Psoas muscle (tissue), 8 donors: ENCODE data around the gene CPTP. TPM values are rescaled to one million over a fixed set of nuclear protein-coding genes. Genes with fewer than 3 reads are reported as not detected.

ENCODE experiments used
- ATAC-seq, 4 donors: fragments of 200-7000 bp; cut with Tn5 transposase; one replicate each; pipeline ENCODE4 v1.9.1; 2020; ENCODE audit warnings: moderate library complexity in 3 of 4, mild to moderate bottlenecking in 2 of 4
- DNase-seq, 2 donors: peaks; one replicate each; pipeline ENCODE4 v3.0.0-alpha.2; 2020
- H3K27ac ChIP-seq: fragments of 200-600 bp; one replicate; pipeline ENCODE4 v1.8.0; 2022
- H3K27me3 ChIP-seq, 3 donors: fragments of 200-600 bp in 1 of 3; one replicate each; pipeline versions ENCODE4 v1.6.1 to v1.8.0; 2013 to 2022; ENCODE audit warnings: low read length in 2 of 3, mild to moderate bottlenecking in 2 of 3, moderate library complexity in 1 of 3; ENCODE audit not compliant: insufficient read depth in 3 of 3
- H3K36me3 ChIP-seq, 2 donors: fragments of 200-600 bp in 1 of 2; one replicate each; pipeline versions ENCODE4 v1.6.1 to v1.8.0; 2013 to 2022; ENCODE audit warnings: low read depth in 1 of 2, mild to moderate bottlenecking in 1 of 2, moderate library complexity in 1 of 2; ENCODE audit not compliant: insufficient read depth in 1 of 2
- H3K4me1 ChIP-seq: fragments of 200-600 bp; one replicate; pipeline ENCODE4 v1.8.0; 2022
- H3K4me3 ChIP-seq: fragments of 200-600 bp; one replicate; pipeline ENCODE4 v1.8.0; 2022; ENCODE audit warnings: mild to moderate bottlenecking
- H3K9me3 ChIP-seq: fragments of 200-600 bp; one replicate; pipeline ENCODE4 v1.8.0; 2022
- WGBS, 3 donors: extraction: QIAGEN DNeasy Blood & Tissue Kit; methylation state at CpG; one replicate each; pipeline versions ENCODE4 v1.1.6 to v1.1.7; 2013; 5-methylcytosine and 5-hydroxymethylcytosine counted together
- intact Hi-C, 2 donors: fragments of 100-400 bp; cut with DNase I; formaldehyde crosslinking; loops; one replicate each; pipeline versions ENCODE4 v1.11.0 to v1.14.2; 2022
- polyA plus RNA-seq, 3 donors: library from polyadenylated mRNA; stranded (reverse); fragments of 200-250 nt; gene quantifications; one replicate each; pipeline ENCODE4 v1.2.3, GENCODE V29; 2013
- total RNA-seq, 4 donors: library from RNA; stranded (reverse); fragmentation: NEBNext Ultra II Directional in 2 of 4; extraction: Animal tissue kit (Norgen Biotek cat#: 25700) in 2 of 4; gene quantifications; one replicate each; pipeline versions ENCODE4 v1.2.1 to v1.2.4, GENCODE V29; 2021 to 2023
- TF ChIP-seq, protein P1 (sequence below): fragments of 200-600 bp; IDR thresholded peaks from one replicate; pipeline ENCODE4 v1.8.0; 2022; ENCODE audit warnings: antibody characterized with exemption
- donor health status: healthy with polysubstance abuse.
- donor health status: DM: no; HTN: no; CAD: no; lungs with moderate emphysema.
- donor health status: Bipolar disorder and iron deficiency.
- donor health status: healthy.
- donor health status: DM: yes; HTN: yes; CAD: no.
- donor health status: DM: no; HTN: no; CAD: no.
- donor health status: DM: no; HTN: no; CAD: no.
- donor health status: DM: yes; HTN: yes; CAD: no.

Gene CPTP
- total and polyA plus RNA-seq, 7 donors = 18.2 to 39.5 (median 31.3) TPM

DNA sequence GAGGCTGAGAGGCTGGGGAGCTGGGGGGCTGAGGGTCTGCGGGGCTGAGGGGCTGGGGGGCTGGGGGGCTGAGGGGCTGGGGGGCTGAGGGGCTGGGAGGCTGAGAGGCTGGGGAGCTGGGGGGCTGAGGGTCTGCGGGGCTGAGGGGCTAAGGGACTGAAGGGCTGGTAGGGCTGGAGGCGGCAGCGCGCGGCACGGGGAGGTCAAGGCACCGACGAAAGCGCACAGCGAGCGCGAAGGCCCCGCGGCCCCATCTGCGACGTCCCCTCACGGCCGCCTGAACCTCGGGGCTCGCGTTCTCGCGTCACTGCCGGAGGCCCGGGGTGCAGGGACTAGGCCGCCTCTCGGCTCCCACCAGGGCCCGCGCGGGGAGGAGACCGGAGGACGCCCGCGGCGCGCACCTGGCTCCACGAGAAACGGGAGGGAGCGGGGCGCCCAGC lies 498 bp upstream of the CPTP start:
- TF ChIP-seq, protein P1, sequence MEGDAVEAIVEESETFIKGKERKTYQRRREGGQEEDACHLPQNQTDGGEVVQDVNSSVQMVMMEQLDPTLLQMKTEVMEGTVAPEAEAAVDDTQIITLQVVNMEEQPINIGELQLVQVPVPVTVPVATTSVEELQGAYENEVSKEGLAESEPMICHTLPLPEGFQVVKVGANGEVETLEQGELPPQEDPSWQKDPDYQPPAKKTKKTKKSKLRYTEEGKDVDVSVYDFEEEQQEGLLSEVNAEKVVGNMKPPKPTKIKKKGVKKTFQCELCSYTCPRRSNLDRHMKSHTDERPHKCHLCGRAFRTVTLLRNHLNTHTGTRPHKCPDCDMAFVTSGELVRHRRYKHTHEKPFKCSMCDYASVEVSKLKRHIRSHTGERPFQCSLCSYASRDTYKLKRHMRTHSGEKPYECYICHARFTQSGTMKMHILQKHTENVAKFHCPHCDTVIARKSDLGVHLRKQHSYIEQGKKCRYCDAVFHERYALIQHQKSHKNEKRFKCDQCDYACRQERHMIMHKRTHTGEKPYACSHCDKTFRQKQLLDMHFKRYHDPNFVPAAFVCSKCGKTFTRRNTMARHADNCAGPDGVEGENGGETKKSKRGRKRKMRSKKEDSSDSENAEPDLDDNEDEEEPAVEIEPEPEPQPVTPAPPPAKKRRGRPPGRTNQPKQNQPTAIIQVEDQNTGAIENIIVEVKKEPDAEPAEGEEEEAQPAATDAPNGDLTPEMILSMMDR = no peak
- ATAC-seq = no peak
- H3K27me3 ChIP-seq = no peaks in the 10 kb centered on the region
- peaks cover 0 to 43% of the 10 kb centered on the region in 2 donors for H3K36me3 ChIP-seq
- H3K9me3 ChIP-seq = no peaks in the 10 kb centered on the region
- no peak for DNase-seq
- intact Hi-C loops = no loop called here
- peak overlapping the region; percentile 87 for H3K4me3 ChIP-seq
- peak overlapping the region; percentile 88 for H3K27ac ChIP-seq
- 0 to 1% (median 0%) methylated on average over 6 to 41 of the region's 41 CpGs for WGBS, 3 donors
- H3K4me1 ChIP-seq = peaks cover 49% of the 10 kb centered on the region

DNA sequence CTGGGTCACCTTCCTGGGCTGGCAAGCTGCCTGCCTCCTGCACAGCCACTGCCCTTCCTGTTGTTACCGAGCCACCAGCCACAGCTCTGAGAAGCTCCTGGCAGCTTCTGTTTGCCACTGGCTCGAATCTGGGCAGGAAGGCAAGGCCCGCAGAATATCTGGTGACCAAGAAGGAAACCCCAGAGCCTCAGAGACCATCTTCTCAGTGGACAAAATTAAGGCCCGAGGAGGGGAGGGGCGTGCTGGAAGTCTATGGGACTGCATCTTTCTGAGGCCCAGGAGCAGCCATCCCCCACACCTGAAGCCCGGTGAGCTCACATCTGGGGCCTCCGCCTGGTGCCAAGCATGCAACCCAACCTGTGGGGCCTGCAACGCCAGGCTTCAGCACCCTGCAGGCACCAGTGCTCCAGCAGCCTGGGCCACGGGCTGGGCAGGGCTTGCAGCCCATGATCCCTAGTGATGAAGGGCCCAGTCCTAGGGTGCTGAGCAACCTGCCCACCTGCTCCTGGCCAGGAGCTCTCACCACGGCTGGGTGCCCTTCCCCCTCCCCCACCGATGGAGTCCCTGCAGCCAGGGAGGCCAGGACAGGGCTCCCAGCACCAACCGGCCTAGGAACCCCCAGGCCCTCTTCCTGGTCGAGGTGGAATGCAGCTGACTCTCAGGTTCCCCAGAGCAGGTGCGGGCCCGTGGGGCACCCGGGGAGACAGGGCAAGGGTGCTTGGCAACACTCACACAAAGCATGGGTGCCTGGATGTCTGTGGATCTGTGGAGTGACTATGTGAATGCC lies 879 bp downstream of the CPTP start:
- Histone ChIP-seq H3K27ac (peak overlapping the region; percentile 88), H3K4me1 (peaks cover 50% of the 10 kb centered on the region), H3K4me3 (peak overlapping the region; percentile 87), H3K27me3 (no peaks in the 10 kb centered on the region), H3K36me3 (peaks cover 0 to 29% of the 10 kb centered on the region in 2 donors), H3K9me3 (no peaks in the 10 kb centered on the region)
- ATAC-seq (peak in 3 of 4 donors; percentile 30 to 52 (median 31)), DNase-seq (peak in 1 of 2 donors; percentile 79)
- TF ChIP-seq, protein P1 = no peak
- intact Hi-C loops = no loop called here
- WGBS, 3 donors = 22 to 44% (median 22%) methylated on average over 16 of the region's 16 CpGs

DNA sequence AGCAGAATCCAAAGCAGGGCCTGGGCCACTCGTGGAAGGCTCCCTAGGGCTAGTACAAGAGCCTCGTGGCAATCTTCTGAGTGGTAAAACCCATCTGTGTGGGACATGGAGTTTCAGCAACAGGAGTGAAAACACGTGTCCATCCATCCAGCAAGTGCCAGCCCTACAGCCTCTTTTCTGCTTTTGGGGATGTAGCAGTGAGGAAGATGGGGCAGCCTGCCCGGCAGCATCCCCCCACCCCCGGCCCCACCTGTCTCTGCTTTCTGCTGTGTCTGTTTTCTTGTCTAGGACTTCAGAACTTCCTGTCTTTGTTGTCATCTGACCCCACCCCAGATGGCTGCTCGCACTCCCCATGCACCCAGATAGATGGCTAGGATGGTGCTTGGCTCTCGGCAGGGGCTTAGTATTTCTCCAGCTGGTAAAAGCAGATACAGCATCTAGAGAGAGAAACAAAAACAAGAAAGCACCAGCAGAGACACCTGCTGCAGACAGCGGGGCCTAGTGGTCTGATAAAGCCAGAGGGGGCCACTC lies 1.5 kb downstream of the CPTP start:
- Histone ChIP-seq H3K4me3 (peak overlapping the region; percentile 87), H3K27me3 (no peaks in the 10 kb centered on the region), H3K27ac (peak overlapping the region; percentile 88), H3K36me3 (peaks cover 0 to 25% of the 10 kb centered on the region in 2 donors), H3K9me3 (no peaks in the 10 kb centered on the region), H3K4me1 (peaks cover 51% of the 10 kb centered on the region)
- TF ChIP-seq, protein P1 = no peak
- WGBS, 3 donors = 39 to 45% (median 41%) methylated on average over 8 of the region's 8 CpGs
- intact Hi-C loops = no loop called here
- ATAC-seq (no peak), DNase-seq (no peak)

DNA sequence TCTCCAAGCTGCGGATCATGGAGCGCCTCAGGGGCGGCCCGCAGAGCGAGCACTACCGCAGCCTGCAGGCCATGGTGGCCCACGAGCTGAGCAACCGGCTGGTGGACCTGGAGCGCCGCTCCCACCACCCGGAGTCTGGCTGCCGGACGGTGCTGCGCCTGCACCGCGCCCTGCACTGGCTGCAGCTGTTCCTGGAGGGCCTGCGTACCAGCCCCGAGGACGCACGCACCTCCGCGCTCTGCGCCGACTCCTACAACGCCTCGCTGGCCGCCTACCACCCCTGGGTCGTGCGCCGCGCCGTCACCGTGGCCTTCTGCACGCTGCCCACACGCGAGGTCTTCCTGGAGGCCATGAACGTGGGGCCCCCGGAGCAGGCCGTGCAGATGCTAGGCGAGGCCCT lies 2.7 kb downstream of the CPTP start:
- 84 to 92% (median 88%) methylated on average over 33 to 40 of the region's 40 CpGs for WGBS, 3 donors
- TF ChIP-seq, protein P1 = no peak
- Histone ChIP-seq H3K4me3 (no peak overlapping the region), H3K27ac (no peak overlapping the region), H3K9me3 (no peaks in the 10 kb centered on the region), H3K36me3 (peaks cover 0 to 25% of the 10 kb centered on the region in 2 donors), H3K27me3 (no peaks in the 10 kb centered on the region), H3K4me1 (peaks cover 44% of the 10 kb centered on the region)
- DNase-seq (no peak), ATAC-seq (no peak)
- intact Hi-C loops = no loop called here
